DMS153 treated with DMSO at 0.1 percent for 48 hours (cell line): ENCODE results near the gene TM7SF2.
A peak's percentile ranks its signal among the peaks of the same experiment; 100 is the strongest.

ENCODE experiments used
- DNase-seq: peaks from one replicate; lab custom pipeline; 2025; ENCODE audit not compliant: unreplicated experiment; lab: John Stamatoyannopoulos, UW

The TM7SF2 gene

GRCh38 chr11:65089621-65090020 is 22.1 kb upstream of the TM7SF2 start:
- DNase-seq: no peak

GRCh38 chr11:65090628-65091027 is 21.0 kb upstream of the TM7SF2 start:
- DNase-seq: no peak

DNA sequence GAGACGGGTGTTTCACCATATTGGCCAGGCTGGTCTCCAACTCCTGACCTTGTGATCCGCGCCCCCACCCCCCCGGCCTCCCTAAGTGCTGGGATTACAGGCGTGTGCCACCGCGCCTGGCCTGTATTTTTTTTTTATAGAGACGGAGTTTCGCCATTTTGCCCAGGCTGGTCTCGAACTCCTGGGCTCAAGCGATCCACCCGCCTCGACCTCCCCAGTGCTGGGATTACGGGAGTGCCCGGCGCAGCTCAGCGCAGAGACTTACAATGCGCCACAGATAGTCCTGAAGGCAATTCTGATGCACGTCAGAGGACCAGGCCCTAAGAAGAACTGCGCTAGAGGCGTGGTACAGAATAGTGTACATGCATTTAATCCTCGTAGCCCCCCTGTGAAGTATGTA is 16.2 kb upstream of the TM7SF2 start:
- no peak for DNase-seq

DNA sequence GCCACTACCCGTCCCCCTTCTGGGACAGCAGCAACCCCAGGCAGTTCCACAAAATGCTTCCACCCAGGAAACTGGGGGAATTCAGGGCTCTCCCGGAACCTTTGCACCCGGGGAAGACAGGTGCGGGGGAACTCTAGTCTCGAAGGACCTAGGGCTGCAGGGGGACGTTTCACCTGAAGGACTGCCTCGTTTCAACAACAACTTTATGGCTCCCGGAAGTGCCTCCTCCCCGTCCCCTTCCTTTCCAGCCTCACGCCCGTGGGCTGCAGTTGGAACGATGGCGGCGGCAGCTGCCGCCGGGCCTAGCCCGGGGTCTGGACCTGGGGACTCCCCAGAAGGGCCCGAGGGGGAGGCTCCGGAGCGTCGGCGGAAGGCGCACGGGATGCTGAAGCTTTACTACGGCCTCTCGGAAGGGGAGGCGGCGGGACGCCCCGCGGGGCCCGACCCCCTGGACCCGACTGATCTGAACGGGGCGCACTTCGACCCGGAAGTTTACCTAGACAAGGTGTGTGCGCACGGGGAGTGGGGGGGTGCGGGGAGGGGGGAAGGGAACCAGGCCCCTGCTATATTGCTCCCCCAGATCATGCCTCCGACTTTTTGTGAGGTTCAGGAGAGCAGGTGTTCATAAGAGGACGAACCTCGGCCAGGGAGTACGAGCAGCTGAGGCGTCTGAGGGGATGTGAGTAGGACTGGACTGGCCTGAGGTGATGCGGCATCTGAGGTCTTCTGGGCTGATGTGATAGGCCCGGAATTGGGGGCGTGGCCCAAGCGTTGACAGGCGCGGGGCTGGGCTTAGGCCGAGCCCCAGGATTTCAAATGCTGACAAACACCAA is 15.5 kb upstream of the TM7SF2 start, which contains the start of gene VPS51:
VPS51 (plus strand) TSS at position 241 of the 833 bp plus-strand sequence; CDS start at position 278, 37 bp downstream.
- peak; percentile 76 for DNase-seq

- no peak for DNase-seq
These were observed 14.7 kb upstream of the TM7SF2 start for GRCh38 chr11:65096926-65097325.

DNA sequence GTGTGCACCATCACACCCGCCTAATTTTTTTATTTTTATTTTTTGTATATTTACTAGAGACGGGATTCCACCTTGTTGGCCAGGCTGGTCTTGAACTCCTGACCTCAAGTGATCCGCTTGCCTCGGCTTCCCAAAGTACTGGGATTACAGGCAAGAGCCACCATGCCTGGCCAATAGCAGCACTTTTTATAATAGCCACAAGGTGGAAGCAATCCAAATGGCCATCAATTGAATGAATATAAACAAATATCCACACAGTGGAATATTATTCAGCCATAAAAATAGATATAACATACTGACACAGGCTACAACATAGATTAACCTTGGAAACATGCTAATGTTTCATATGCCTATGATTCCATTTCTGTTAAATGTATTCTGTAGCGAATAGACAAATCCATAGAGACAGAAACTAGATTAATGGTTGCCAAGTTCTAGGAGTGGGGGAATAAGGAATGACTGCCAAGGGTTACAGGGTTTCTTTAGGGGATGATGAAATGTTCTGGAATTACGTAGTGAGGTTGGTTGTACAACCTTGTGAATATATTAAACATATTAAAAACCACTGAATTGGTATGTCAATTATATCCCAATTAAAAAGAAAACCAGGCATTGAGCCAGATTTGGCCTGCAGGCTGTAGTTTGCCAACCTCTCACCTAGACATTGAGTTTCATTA is 10.9 kb upstream of the TM7SF2 start:
- DNase-seq: no peak

DNA sequence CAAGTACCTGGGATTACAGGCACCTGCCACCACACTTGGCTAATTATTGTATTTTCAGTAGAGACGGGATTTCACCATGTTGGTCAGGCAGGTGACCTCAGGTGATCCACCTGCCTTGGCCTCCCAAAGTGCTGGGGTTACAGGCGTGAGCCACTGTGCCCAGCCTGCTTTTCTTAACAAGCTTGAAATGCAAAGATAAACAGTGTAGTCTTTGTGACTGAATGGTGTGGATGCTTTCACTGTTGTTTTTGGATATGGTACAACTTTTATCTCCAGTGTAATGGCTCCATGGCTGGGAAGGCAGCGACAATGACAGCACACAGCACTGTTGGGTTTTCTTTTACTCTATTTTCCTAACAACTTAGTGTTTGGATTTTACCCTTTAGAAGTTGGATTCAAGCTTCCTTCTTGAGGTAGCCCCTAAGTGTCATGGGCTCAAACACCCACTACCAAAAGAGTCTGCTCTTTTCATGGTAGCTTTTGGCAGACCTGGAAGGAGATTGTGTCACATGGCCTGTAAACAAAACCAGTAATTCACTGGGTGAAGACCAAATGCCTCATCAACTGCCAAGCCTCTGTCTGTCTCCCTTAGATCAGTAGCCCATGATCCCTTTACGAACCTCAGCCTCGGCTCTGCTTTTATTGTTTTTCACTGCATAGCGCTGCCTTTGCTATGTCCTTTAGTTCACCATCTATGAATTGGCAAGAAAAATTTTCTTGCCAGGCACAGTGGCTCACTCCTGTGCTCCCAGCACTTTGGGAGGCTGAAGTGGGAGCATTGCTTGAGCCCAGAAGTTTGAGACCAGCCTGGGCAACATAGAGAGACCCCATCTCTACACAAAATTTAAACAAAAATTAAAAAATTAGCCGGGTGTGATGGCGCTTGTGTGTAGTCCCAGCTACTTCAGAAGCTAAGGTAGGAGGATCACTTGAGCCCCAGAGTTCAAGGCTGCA is 9.3 kb upstream of the TM7SF2 start:
- no peak for DNase-seq

DNA sequence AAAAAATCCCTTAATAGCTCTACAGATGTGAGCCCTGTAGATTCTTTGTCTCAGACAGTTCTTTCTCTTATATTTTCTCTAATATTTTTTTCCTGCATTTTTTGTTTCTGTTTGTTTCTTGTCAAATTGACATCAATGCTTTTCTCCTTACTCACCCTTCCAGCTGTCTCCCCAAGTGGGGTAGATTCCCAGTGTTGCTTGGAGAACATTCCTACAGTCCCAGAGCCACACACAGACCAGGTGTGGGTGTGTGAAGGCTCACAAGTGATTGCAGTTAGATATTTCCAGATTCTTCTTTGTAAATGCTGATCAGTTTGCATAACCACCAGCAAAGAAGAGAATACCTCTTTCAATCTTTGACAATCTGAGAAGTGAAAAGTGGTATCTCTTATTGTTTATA is 8.2 kb upstream of the TM7SF2 start:
- DNase-seq: no peak

GRCh38 chr11:65104628-65105027 is 7.0 kb upstream of the TM7SF2 start:
- DNase-seq: no peak

- no peak for DNase-seq
These were observed 4.6 kb upstream of the TM7SF2 start for GRCh38 chr11:65107078-65107477.

DNA sequence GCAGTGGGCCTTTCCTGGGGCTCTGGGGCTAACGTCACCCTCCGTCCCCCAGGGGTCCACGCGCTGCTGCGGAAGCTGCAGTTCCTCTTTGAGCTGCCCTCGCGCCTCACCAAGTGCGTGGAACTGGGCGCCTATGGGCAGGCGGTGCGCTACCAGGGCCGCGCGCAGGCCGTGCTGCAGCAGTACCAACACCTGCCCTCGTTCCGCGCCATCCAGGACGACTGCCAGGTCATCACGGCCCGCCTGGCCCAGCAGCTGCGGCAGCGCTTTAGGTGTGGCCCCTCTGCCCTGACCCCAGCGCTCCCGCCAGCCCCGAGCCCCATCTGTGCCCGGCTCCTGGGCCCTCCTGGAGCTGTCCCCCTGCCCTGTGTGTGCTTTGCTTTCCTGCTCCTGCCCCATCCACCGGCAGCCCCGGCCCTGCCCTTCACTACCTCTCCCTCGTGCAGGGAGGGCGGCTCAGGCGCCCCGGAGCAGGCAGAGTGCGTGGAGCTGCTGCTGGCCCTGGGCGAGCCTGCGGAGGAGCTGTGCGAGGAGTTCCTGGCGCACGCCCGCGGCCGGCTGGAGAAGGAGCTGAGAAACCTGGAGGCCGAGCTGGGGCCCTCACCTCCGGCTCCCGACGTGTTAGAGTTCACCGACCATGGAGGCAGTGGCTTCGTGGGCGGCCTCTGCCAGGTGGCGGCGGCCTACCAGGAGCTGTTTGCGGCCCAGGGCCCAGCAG is 3.8 kb upstream of the TM7SF2 start:
- no peak for DNase-seq

GRCh38 chr11:65108469-65109123 is 3.1 kb upstream of the TM7SF2 start:
- DNase-seq: no peak

DNA sequence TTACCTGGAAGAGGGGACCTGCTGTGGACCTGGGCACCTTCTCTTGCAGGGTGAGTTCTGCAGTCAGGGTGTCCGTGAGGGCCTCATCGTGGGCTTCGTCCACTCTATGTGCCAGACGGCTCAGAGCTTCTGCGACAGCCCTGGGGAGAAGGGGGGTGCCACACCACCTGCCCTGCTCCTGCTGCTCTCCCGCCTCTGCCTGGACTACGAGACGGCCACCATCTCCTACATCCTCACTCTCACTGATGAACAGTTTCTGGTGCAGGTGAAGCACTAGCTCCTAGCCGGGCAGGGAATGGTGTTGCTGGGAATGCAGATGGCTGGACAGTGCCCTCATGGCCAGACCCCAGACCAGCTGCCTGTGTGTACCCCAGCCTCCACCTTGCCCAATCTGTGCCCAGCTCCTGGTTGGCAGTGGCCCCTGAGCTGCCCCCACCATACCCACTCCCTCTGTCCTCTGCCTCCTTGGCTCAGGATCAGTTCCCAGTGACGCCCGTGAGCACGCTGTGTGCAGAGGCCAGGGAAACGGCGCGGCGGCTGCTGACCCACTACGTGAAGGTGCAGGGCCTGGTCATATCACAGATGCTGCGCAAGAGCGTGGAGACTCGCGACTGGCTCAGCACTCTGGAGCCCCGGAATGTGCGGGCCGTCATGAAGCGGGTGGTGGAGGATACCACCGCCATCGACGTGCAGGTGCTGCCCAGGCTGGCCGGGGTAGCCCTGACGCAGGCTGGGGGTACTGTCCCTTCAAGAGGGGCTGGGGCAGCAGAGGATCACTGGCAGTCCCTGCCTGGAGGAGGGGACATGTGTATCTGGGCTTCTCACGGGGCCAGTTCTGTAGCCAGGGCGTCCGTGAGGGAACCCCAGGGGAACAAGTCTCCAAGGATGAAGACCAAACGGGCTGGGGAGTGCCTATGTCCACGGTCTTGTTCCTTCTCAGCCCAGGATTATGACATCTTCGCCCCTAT is 2.2 kb upstream of the TM7SF2 start:
- no peak for DNase-seq

DNA sequence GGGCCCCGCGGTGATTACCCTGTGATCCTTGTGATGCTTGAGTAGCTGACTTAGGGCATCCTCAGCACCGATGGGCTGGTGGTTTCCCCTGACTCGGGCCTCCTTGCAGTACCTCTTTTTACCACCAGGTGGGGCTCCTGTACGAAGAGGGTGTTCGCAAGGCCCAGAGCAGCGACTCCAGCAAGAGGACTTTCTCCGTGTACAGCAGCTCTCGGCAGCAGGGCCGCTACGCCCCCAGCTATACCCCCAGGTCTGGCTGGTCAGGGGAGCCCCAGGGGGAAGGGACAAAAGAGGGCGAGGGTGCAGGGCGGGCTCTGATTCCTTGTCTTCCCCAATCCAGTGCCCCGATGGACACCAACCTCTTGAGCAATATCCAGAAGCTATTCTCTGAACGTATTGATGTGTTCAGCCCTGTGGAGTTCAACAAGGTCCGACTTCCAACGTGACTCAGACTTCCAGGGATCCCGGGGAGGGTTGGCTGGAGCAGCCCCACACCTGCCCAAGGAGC is 1.3 kb upstream of the TM7SF2 start:
- DNase-seq: peak; percentile 67

DNA sequence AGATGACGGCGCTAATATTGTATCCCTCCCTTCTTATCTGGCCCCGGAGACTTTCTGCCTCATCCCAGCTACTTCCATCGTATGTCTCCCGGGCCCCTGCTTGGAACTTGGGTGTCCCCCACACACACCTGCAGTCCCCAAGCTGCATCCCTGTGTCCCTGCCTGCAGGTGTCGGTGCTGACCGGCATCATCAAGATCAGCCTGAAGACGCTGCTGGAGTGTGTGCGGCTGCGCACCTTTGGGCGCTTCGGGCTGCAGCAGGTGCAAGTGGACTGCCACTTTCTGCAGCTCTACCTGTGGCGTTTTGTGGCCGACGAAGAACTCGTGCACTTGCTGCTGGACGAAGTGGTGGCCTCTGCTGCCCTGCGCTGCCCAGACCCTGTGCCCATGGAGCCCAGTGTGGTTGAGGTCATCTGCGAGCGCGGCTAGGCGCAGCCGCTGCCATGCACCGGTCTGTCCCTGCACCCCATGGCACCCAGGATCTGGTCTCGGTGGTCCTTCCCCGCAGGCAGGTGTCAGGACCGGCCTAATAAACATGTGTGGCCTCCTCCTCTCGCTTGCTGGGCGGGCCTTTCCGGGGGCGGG is 421 bp upstream of the TM7SF2 start:
- no peak for DNase-seq

DNA sequence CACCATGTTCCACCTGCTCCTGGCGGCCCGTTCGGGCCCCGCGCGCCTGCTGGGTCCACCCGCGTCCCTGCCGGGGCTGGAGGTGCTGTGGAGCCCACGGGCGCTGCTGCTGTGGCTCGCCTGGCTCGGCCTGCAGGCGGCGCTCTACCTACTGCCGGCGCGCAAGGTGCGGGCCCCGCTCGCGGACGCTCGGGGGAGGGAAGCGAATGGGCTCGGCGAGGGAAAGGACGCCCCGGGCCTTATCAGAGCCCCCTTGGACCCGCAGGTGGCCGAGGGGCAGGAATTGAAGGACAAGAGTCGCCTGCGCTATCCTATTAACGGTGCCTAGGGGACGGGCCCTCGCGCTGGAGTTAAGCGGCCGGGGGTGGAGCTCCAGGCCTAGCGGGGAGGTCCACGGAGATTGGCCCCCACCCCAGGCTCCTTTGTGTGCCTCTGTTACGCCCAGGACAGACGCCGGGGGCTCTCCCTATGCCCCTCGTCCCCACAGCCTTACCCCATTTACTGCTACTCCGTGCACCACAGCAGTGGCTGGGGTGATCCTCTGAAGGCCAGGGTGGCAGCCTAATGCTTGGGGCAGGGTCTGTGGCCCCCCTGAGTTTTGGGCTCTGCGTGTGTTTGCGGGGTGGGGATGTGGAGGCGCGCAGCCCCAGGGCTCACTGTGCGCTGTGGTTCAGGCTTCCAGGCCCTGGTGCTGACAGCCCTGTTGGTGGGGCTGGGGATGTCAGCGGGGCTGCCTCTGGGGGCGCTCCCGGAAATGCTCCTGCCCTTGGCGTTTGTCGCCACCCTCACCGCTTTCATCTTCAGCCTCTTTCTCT is 1.1 kb downstream of the TM7SF2 start:
- DNase-seq: peak; percentile 20

DNA sequence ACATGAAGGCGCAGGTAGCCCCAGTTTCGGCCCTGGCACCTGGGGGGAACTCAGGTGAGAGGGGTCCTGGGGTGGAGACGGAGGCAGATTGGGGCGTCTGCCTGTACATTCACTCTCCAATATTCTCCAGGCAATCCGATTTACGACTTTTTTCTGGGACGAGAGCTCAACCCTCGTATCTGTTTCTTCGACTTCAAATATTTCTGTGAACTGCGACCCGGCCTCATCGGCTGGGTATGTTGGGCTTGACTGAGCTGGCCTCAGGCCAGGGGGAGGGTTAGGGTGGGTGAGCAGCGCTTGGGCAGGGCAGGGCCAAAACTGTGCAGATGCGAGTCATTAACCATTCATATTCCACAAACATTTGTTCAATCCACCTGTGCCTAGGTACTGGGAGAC is 1.7 kb downstream of the TM7SF2 start:
- no peak for DNase-seq

GRCh38 chr11:65113839-65114238 is 2.2 kb downstream of the TM7SF2 start:
- no peak for DNase-seq
